ENCODE measurements around the gene RCAN2.

DNA sequence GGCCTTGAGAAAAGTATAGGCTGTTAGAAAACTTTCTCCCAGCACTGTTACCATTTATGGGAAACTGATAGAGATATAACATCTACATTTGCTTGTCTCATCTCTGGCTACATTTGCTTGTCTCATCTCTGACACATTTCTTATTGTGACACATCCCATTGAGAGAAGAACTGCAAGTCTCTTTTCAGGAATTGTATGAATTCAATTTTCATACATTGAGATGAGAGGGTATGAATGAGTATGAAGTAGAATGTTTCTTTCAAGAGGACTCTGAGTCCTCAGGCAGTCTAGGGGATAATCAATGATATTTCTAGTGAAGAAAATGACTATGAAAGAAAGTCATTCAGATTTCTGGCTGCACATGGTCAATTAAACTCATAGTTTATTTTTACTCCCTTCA, 282.9 kb downstream of the RCAN2 start:
- no peak for TF ChIP-seq POLR2AphosphoS5 (IDR thresholded peaks at IDR 0.05; ENCODE audit: insufficient read depth, low read depth, low read length)
- no peak for TF ChIP-seq MYC (IDR thresholded peaks at IDR 0.05; ENCODE audit: low read depth, low read length)
- TF ChIP-seq POLR2A (IDR thresholded peaks at IDR 0.05; ENCODE audit: low read depth, low read length), result no peak
- TF ChIP-seq, protein P1, sequence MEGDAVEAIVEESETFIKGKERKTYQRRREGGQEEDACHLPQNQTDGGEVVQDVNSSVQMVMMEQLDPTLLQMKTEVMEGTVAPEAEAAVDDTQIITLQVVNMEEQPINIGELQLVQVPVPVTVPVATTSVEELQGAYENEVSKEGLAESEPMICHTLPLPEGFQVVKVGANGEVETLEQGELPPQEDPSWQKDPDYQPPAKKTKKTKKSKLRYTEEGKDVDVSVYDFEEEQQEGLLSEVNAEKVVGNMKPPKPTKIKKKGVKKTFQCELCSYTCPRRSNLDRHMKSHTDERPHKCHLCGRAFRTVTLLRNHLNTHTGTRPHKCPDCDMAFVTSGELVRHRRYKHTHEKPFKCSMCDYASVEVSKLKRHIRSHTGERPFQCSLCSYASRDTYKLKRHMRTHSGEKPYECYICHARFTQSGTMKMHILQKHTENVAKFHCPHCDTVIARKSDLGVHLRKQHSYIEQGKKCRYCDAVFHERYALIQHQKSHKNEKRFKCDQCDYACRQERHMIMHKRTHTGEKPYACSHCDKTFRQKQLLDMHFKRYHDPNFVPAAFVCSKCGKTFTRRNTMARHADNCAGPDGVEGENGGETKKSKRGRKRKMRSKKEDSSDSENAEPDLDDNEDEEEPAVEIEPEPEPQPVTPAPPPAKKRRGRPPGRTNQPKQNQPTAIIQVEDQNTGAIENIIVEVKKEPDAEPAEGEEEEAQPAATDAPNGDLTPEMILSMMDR (IDR thresholded peaks at IDR 0.05; ENCODE audit: extremely low read depth in 1 of 2, insufficient read depth in 1 of 2, low read depth in 1 of 2, low read length in 2 of 2), result no peak
